GM12872 (cell line): Measurements from ENCODE around the gene PUM2.

Experiments used
- TF ChIP-seq, protein P1 (sequence below): IDR thresholded peaks from 3 replicates; pipeline ENCODE4 v1.5.1; 2011; ENCODE audit warnings: low read depth, mild to moderate bottlenecking, low read length, moderate library complexity; ENCODE audit not compliant: insufficient read depth

Gene PUM2

DNA sequence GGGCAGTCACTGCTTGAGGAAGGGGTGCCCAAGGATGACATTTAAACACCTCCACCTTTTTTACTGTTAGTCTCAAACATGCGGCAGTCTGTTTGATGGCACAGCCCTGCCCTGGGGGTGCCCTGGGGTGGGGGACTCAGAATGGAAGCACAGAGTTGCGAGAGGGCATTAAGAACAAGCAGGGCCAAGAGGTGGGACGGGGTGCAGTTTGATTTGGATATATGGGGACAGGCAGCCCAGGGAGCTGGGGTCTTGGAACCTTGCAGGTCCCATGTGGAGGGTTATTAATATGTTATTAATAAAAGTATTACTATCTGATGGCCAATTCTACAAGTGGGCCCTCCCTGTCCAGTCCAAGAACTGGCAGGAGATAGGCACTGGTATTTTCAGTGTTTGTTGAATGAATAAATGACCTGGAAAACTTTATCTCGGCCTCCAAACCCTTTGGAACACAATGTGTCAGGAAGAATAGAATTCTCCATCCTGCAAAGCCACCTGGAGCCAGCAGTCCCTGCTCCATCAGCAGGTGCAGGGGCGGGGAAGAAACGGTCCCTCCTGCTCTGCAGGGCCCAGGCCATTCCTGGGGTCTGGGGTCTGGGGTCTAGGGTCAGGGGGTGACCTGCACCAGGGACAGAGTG is 150.9 kb downstream of the PUM2 start:
- TF ChIP-seq, protein P1, sequence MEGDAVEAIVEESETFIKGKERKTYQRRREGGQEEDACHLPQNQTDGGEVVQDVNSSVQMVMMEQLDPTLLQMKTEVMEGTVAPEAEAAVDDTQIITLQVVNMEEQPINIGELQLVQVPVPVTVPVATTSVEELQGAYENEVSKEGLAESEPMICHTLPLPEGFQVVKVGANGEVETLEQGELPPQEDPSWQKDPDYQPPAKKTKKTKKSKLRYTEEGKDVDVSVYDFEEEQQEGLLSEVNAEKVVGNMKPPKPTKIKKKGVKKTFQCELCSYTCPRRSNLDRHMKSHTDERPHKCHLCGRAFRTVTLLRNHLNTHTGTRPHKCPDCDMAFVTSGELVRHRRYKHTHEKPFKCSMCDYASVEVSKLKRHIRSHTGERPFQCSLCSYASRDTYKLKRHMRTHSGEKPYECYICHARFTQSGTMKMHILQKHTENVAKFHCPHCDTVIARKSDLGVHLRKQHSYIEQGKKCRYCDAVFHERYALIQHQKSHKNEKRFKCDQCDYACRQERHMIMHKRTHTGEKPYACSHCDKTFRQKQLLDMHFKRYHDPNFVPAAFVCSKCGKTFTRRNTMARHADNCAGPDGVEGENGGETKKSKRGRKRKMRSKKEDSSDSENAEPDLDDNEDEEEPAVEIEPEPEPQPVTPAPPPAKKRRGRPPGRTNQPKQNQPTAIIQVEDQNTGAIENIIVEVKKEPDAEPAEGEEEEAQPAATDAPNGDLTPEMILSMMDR: no peak

DNA sequence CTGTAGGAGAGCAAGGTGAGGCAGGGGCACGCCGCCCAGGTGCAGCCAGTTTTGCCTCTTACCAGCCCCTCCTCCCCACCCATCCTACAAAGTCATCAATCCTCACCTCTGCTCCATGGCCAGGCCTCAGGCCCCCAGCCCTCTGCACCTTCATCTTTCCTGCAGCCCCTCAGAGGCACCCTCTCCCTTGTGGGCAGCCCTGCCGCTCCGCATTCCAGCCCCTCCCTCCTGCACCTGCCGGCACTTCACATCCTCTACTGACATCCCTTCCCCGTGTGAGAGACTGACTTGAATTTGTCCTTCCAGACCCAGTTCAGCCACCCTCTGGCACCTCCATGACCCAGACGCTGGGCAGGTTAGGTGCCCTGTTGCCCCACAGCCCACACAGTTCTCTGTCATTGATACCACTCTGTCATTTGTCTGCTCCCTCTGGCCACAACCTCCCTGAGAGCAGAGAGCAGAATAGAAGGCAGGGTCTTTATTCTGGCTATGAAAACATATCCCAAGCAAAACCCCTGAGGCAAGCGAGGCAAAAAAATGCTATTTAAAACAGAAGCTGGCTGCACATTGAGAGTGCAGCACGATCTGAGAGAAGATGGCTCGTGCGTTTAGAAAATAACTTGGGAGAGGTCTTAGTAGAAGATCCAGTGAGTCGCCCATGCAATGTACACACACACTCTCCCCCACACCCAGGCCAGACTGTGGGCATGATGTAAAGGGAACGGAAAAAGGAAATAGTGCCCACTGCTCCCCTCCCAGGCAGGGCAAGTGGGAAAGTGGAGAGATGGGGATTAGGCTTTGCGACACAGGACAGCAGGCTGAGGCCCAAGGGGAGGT is 151.6 kb downstream of the PUM2 start:
- TF ChIP-seq, protein P1: no peak
